Spinal cord (tissue), 10 donors: ENCODE data around the gene URB1. TPM values are rescaled to one million over a fixed set of nuclear protein-coding genes. Genes with fewer than 3 reads are reported as not detected.
A peak's percentile ranks its signal among the peaks of the same experiment; 100 is the strongest.

ENCODE experiments used
- DNase-seq, 6 donors: peaks; one replicate each; pipeline versions ENCODE4 v3.0.0 to v3.0.0-alpha.2; 2013 to 2015; ENCODE audit warnings: low spot score in 6 of 6, low read depth in 4 of 6
- H3K27ac ChIP-seq: one replicate; pipeline ENCODE4 v1.5.1; 2013; ENCODE audit warnings: low read depth, low read length, control low read depth
- H3K27me3 ChIP-seq: one replicate; pipeline ENCODE4 v1.6.1; 2013; ENCODE audit warnings: low read length; ENCODE audit not compliant: control insufficient read depth, insufficient read depth
- H3K36me3 ChIP-seq: one replicate; pipeline ENCODE4 v1.6.1; 2013; ENCODE audit warnings: low read length; ENCODE audit not compliant: control insufficient read depth, insufficient read depth
- H3K4me1 ChIP-seq: one replicate; pipeline ENCODE4 v1.6.1; 2013; ENCODE audit warnings: low read length; ENCODE audit not compliant: control insufficient read depth, insufficient read depth
- H3K4me3 ChIP-seq: one replicate; pipeline ENCODE4 v1.5.1; 2013; ENCODE audit warnings: low read depth, low read length, control low read depth
- H3K9me3 ChIP-seq: one replicate; pipeline ENCODE4 v1.6.1; 2013; ENCODE audit warnings: low read length; ENCODE audit not compliant: control insufficient read depth, insufficient read depth
- WGBS: methylation state at CpG from one replicate; pipeline ENCODE4 v1.1.5; 2013; ENCODE audit warnings: missing lambda C conversion rate; ENCODE audit not compliant: insufficient coverage; 5-methylcytosine and 5-hydroxymethylcytosine counted together
- polyA plus RNA-seq, 2 donors: library from polyadenylated mRNA; unstranded; fragments of 120-200 nt; gene quantifications; one replicate each; pipeline ENCODE4 v1.2.1, GENCODE V29; 2013; ENCODE audit not compliant: insufficient read length in 2 of 2
- total RNA-seq, 2 donors: library from RNA; depleted of rRNA in 1 of 2; stranded (reverse); fragments of 120-200 nt in 1 of 2; fragments of >200 nt in 1 of 2; gene quantifications; one replicate each; pipeline versions ENCODE4 v1.2.3 to v1.2.4, GENCODE V29; 2013 to 2014
- donor health status: healthy.

Gene URB1
- total and polyA plus RNA-seq, 4 donors, result 15.9 to 18.3 (median 17.1) TPM

DNA sequence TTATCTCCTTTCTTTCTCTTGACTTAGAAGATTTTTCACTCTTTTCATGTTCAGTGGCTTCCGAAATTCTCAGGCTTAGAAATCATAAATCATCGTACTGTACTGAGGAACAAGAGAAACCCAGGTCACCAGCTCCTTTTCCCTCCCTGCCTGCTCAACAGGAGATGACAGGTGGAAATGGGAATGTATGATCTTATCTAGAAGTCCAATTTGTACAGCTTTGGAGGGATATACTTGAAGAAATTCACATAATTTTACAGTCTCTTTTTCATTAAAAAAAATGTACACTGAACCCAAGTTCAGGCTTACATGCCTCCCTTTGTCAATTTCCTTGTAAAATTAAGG lies 31.4 kb upstream of the URB1 start:
- H3K4me3 ChIP-seq, result no peak overlapping the region
- no peaks in the 10 kb centered on the region for H3K36me3 ChIP-seq
- peaks cover 6% of the 10 kb centered on the region for H3K4me1 ChIP-seq
- DNase-seq, result peak in 1 of 6 donors; percentile 3
- H3K27me3 ChIP-seq, result no peaks in the 10 kb centered on the region
- no peaks in the 10 kb centered on the region for H3K9me3 ChIP-seq
- no peak overlapping the region for H3K27ac ChIP-seq
- WGBS, result 60% methylated on average over 1 of the region's 2 CpGs

DNA sequence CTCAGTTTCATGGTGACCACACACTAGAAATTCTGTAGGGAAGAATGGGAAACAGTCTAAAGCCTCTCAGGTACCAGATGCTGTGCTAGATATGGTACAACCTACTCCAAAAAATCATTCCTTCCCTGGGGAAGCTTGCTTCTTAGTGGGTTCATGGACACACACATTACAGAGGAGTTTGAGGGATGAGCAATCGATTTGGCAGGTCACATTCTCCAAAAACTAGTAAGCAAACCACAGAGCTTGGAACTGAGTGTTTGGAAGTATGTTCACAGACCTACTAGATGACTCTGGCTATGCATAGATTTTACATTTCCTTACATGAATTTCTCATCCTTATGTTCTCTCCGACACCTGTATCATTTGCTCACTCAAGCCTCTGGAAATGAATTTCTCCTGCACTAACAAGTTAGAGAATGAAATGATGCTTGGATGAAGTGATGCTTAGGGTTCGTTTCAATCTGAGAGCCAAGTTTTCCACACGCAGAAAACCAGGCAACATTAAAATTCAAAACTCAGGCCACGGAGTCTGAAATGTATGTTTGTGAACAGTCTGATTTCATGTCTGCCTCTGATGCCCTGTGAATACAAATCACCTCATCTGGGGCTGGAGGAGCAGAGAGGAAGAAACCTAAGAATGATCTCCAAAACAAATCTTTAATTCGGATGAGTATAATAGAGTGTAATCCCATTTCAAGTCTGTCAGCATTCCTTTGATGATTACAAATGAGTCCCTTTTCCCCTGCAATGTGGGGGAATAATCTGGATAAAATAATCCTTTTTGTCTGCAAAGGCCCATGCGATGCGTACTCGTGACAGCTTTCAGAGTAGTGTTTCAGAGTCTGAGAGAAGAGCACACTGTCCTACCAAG lies 30.7 kb upstream of the URB1 start:
- H3K9me3 ChIP-seq, result no peaks in the 10 kb centered on the region
- no peak overlapping the region for H3K27ac ChIP-seq
- WGBS, result 69% methylated on average over 3 of the region's 9 CpGs
- peak in 2 of 6 donors; percentile 16 to 58 for DNase-seq
- no peaks in the 10 kb centered on the region for H3K36me3 ChIP-seq
- no peaks in the 10 kb centered on the region for H3K27me3 ChIP-seq
- H3K4me1 ChIP-seq, result peaks cover 5% of the 10 kb centered on the region
- H3K4me3 ChIP-seq, result no peak overlapping the region

DNA sequence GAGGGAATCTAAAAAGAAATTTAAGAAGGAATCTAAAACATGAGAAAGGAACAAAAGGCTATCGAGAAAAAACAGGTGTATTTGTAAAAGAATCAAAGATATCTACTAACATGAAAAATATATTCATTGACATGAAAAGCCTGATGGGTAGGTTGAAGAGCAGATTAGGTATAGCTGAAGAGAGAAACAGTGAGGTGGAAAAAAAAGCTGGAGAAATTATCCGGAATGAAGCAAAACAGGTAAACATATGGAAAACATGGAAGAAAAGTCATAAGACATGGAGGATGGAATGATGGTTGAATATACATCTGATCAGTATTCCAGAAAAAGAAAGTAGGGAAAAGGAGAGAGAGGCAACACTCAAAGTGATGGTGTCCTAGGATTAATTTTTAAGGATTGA lies 29.3 kb upstream of the URB1 start:
- Histone ChIP-seq H3K4me1 (peaks cover 3% of the 10 kb centered on the region), H3K4me3 (no peak overlapping the region), H3K9me3 (no peaks in the 10 kb centered on the region), H3K27me3 (no peaks in the 10 kb centered on the region), H3K27ac (no peak overlapping the region), H3K36me3 (no peaks in the 10 kb centered on the region)
- WGBS, result 93% methylated on average over 1 of the region's 2 CpGs
- DNase-seq, result no peak

DNA sequence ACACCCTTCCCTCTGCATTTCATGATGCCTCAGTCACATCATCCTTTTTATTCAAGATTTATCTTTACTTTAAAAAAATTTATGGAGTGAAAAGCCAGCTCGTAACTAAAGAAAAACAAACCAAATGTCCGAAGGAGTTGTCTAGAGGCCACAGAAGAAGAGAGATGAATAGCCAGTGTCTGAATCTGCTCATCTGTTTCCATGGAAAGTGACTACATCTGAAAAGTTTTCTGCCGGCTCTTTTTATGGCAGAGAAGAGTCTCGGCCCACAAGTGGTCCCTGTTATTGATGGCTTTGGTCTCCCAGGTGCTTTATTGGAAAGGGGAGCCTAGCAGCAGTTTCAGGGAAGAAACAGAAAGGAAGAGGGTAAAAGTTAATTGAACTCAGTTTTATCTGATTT lies 25.3 kb upstream of the URB1 start:
- no peaks in the 10 kb centered on the region for H3K9me3 ChIP-seq
- peaks cover 10% of the 10 kb centered on the region for H3K4me1 ChIP-seq
- peaks cover 5% of the 10 kb centered on the region for H3K27me3 ChIP-seq
- no peak overlapping the region for H3K4me3 ChIP-seq
- H3K36me3 ChIP-seq, result no peaks in the 10 kb centered on the region
- peak in 2 of 6 donors; percentile 31 to 32 for DNase-seq
- no peak overlapping the region for H3K27ac ChIP-seq
- 0% methylated on average over 1 of the region's 4 CpGs for WGBS

DNA sequence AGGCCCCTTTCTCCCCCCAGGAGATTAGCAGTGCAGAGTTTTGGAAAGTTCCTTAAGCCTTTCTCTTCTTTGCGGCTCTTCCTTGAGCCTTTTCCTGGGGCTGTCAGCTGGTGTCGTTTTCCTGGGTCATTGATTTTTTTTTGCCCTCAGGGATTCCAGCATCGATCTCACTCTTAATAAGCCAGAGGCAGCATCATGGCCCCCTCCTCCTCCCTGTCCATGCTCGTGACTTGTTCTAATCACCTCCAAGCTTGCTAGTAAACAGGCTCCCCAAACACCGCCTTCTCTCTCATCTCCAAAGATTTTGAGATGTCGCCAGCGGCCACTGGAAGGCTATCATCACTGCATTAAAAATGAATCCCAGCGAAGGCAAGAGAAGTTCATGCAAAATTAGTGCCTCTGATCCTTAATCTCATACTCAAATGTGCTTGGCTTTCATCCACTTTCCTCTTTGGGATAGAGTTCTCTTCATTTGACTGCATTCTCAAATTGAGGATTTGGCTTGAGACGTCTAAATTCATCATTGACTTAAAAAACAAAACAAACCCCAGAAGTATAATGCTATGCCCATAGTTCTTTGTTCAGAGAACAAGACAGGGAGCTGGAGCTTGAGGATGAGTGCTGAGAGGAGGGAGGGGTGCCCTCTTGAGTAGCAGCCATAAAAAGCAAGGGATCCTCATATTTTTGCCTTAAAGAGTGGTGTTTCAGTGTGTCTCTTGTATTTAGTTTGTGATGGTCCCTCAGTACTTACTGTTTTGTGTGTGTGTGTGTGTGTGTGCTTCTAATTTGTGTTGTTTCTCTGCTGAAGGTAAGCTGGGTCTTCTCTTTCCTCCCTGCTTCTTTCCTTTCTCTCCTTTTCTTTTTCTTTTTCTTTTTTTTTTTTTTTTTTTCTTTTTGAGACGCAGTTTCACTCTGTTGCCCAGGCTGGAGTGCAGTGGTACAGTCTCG lies 22.9 kb upstream of the URB1 start:
- Histone ChIP-seq H3K4me1 (peaks cover 28% of the 10 kb centered on the region), H3K27me3 (peaks cover 23% of the 10 kb centered on the region), H3K36me3 (no peaks in the 10 kb centered on the region), H3K27ac (no peak overlapping the region), H3K9me3 (no peaks in the 10 kb centered on the region), H3K4me3 (no peak overlapping the region)
- DNase-seq, result peak in 1 of 6 donors; percentile 10
- 62% methylated on average over 8 of the region's 11 CpGs for WGBS

DNA sequence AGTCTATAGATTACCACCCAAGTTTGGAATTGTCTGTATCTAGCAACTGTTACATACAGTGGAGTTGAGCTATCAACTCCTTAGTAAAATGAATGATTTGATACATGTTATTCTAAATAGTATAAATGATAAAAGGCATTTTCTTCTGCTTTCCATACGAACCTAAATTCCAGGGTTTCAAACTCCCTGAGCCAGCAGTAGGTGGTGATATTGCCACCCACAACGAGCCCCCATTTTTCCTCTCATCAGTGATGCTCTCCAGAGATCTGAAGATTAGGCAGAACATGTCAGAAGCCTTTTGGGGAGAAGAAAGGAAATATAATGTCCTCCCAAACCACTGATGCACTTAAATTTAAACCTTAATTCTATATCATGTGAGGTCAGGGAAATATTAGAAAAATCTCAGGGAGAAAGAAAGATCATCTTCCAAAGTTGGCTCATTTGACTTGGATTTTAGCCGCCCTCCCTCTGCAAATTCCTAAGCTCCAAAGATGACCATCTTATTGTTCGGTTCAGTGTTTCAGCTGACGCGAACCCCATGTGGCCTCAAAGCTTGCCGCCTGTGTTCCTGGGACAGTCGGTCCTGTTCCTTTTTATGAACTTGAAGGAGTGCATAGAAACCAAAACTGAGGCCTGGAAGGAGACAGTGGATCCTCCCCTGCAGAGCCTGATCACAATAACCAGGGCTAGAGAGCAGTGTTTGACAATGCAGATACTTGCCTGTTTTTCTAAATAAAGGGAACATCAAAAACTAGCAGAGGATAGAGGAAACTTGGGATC lies 22.0 kb upstream of the URB1 start:
- Histone ChIP-seq H3K27ac (no peak overlapping the region), H3K4me3 (no peak overlapping the region), H3K4me1 (peaks cover 28% of the 10 kb centered on the region), H3K9me3 (no peaks in the 10 kb centered on the region), H3K36me3 (no peaks in the 10 kb centered on the region), H3K27me3 (peaks cover 25% of the 10 kb centered on the region)
- DNase-seq, result peak in 2 of 6 donors; percentile 51 to 65
- 48% methylated on average over 5 of the region's 8 CpGs for WGBS

DNA sequence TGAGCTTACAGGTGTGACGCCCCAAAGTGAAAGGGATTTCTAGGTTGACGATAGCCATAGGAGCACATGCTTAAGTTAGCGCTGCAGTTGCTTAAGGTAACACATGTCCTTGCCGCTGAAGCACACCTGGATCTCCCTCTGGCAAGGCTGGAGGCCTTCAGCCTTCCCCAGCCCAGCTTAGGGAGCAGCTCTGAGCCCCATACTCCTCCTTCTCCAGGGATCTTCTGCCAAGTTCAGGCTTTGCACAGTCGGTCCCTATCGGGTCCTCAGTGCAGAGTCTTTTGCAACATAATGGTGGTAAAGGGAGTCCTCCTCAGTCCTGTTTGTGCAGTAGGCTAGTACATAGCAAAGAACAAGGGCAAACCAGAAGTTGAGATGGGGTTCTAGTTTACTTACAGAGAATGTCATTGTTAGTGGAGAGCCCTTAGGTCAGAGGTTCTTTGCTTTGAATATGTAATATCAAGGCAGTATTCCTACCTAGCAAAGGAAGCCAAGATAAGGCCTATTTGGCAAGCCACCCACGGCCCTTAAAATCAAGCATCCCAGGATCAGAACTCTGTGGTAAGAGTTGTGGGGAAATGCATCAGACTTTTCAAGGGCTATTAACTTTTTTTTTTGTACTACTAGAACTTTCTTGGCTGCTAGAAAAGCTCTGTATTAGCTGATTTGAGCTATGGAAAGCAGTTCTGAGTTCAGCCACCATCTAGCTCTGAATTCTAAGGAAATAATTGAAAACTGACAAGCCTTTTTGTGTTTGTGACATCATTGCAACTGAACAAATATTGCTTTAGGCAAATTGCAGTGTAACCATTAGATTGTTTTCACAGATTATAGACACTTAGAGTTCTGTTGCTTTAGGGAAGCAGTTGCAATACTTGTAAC lies 21.1 kb upstream of the URB1 start:
- WGBS, result 46% methylated on average over 6 of the region's 7 CpGs
- peaks cover 25% of the 10 kb centered on the region for H3K27me3 ChIP-seq

DNA sequence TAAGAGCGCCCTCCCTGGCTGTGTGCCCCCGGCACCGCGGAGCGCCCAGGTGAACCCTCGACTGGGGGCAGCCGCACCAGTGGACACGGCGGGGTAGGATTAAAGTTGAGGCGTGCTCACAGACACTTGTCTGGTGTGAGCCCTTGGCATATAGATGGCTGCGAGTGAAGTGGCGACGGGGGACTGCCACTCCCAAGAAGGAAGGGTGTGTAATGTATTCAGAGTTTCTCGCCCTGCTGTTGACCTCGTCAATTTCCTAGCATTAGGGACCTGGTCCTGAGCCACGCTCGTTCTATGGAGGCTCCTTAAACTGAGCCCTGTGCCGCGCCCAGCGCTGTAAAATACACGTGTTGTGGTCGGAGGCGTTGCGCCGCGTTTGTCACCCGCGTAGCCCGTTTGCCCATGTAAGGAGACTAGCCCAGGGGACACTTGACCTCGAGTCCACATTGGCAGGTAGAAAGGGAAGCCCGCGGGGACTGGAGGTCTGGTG lies 20.2 kb upstream of the URB1 start:
- Histone ChIP-seq H3K4me1 (peaks cover 25% of the 10 kb centered on the region), H3K27me3 (peaks cover 25% of the 10 kb centered on the region), H3K27ac (peak overlapping the region; percentile 57), H3K4me3 (peak overlapping the region; percentile 13), H3K9me3 (no peaks in the 10 kb centered on the region), H3K36me3 (no peaks in the 10 kb centered on the region)
- 9% methylated on average over 32 of the region's 32 CpGs for WGBS
- no peak for DNase-seq

More for the DNA sequence above, 21.1 kb upstream of the URB1 start:
- no peaks in the 10 kb centered on the region for H3K36me3 ChIP-seq
- H3K27ac ChIP-seq, result peak overlapping the region; percentile 57
- peaks cover 28% of the 10 kb centered on the region for H3K4me1 ChIP-seq
- H3K4me3 ChIP-seq, result peak overlapping the region; percentile 13
- DNase-seq, result peak in 1 of 6 donors; percentile 29
- no peaks in the 10 kb centered on the region for H3K9me3 ChIP-seq
